ENCODE measurements around the gene SUSD1.

DNA sequence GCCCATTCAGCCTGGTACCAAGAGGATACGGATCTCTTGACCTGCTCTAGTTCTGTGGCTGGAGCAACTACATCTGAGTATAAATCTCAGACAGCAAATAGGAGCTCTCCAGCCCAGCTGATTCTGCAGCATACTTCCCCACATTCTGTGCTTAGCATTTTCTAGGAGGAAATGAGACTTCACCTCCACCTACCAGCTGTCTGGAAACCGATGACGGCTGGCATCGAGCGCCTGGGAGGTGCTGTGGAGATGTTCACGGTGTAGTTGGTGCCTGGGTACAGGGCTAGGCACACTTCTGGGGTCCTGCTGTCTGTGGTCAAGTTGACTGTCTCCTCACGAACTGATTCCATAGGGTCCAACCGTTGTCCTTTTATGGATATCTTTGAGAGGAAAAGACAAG lies 63.6 kb downstream of the SUSD1 start:
- TF ChIP-seq, protein P1, sequence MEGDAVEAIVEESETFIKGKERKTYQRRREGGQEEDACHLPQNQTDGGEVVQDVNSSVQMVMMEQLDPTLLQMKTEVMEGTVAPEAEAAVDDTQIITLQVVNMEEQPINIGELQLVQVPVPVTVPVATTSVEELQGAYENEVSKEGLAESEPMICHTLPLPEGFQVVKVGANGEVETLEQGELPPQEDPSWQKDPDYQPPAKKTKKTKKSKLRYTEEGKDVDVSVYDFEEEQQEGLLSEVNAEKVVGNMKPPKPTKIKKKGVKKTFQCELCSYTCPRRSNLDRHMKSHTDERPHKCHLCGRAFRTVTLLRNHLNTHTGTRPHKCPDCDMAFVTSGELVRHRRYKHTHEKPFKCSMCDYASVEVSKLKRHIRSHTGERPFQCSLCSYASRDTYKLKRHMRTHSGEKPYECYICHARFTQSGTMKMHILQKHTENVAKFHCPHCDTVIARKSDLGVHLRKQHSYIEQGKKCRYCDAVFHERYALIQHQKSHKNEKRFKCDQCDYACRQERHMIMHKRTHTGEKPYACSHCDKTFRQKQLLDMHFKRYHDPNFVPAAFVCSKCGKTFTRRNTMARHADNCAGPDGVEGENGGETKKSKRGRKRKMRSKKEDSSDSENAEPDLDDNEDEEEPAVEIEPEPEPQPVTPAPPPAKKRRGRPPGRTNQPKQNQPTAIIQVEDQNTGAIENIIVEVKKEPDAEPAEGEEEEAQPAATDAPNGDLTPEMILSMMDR (IDR thresholded peaks at IDR 0.05; ENCODE audit: low read depth, low read length): no peak
- TF ChIP-seq POLR2A (IDR thresholded peaks at IDR 0.05; ENCODE audit: extremely low read depth, insufficient read length): no peak
- TF ChIP-seq, protein P2, sequence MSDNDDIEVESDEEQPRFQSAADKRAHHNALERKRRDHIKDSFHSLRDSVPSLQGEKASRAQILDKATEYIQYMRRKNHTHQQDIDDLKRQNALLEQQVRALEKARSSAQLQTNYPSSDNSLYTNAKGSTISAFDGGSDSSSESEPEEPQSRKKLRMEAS (IDR thresholded peaks at IDR 0.05; ENCODE audit: low read depth, low read length): no peak
- TF ChIP-seq MYC (IDR thresholded peaks at IDR 0.05; ENCODE audit: low read depth, low read length): no peak
